Adipose tissue (tissue), 3 donors: ENCODE measurements around the gene S100A9. TPM values are rescaled to one million over a fixed set of nuclear protein-coding genes. Genes with fewer than 3 reads are reported as not detected.

Experiments used
- H3K27ac ChIP-seq: one replicate; pipeline ENCODE4 v1.5.1; 2013; ENCODE audit warnings: low read depth, low read length
- WGBS, 3 donors: extraction: QIAGEN DNeasy Blood & Tissue Kit; methylation state at CpG; one replicate each; pipeline ENCODE4 v1.1.7; 2013; 5-methylcytosine and 5-hydroxymethylcytosine counted together
- polyA plus RNA-seq, 3 donors: library from polyadenylated mRNA; stranded (reverse); fragments of 200-250 nt; gene quantifications; one replicate each; pipeline ENCODE4 v1.2.3, GENCODE V29; 2013
- donor health status: healthy with polysubstance abuse.
- donor health status: Bipolar disorder and iron deficiency.
- donor health status: healthy.

Gene S100A9
- polyA plus RNA-seq, 3 donors = 139 to 5,641 (median 2,681) TPM

GRCh38 chr1:153356392-153357075, 1.1 kb upstream of the S100A9 start:
- no peak overlapping the region for H3K27ac ChIP-seq

GRCh38 chr1:153357076-153357852, 390 bp upstream of the S100A9 start:
- WGBS, 3 donors = 35 to 63% (median 35%) methylated on average over 10 of the region's 10 CpGs
- H3K27ac ChIP-seq = no peak overlapping the region

More at GRCh38 chr1:153356392-153357075, 1.1 kb upstream of the S100A9 start:
- WGBS, 3 donors = 69 to 85% (median 78%) methylated on average over 8 of the region's 8 CpGs

- H3K27ac ChIP-seq = no peak overlapping the region
- 73 to 91% (median 83%) methylated on average over 3 of the region's 3 CpGs for WGBS, 3 donors
Measured at GRCh38 chr1:153358691-153358975, 979 bp downstream of the S100A9 start.

- 79 to 92% (median 85%) methylated on average over 6 of the region's 6 CpGs for WGBS, 3 donors
- H3K27ac ChIP-seq = peak overlapping the region; percentile 5
Measured at GRCh38 chr1:153359241-153359640, 1.6 kb downstream of the S100A9 start.

- WGBS, 3 donors = 68 to 81% (median 73%) methylated on average over 2 of the region's 2 CpGs
- H3K27ac ChIP-seq = no peak overlapping the region
Measured at GRCh38 chr1:153360190-153360589, 2.5 kb downstream of the S100A9 start.

- 74 to 88% (median 77%) methylated on average over 11 of the region's 11 CpGs for WGBS, 3 donors
Measured at GRCh38 chr1:153360592-153361479, 3.2 kb downstream of the S100A9 start.

GRCh38 chr1:153361480-153362109, 3.9 kb downstream of the S100A9 start:
- no peak overlapping the region for H3K27ac ChIP-seq
- 73 to 79% (median 79%) methylated on average over 4 of the region's 4 CpGs for WGBS, 3 donors

More at GRCh38 chr1:153360592-153361479, 3.2 kb downstream of the S100A9 start:
- no peak overlapping the region for H3K27ac ChIP-seq

GRCh38 chr1:153362187-153362775, 4.6 kb downstream of the S100A9 start:
- H3K27ac ChIP-seq = no peak overlapping the region
- 80 to 86% (median 82%) methylated on average over 3 of the region's 3 CpGs for WGBS, 3 donors

- H3K27ac ChIP-seq = peak overlapping the region; percentile 31
- WGBS, 3 donors = 52 to 75% (median 71%) methylated on average over 3 of the region's 3 CpGs
Measured at GRCh38 chr1:153363641-153364040, 6.0 kb downstream of the S100A9 start.

- no peak overlapping the region for H3K27ac ChIP-seq
Measured at GRCh38 chr1:153364156-153364555, 6.5 kb downstream of the S100A9 start.

GRCh38 chr1:153364766-153365666, 7.4 kb downstream of the S100A9 start:
- WGBS, 3 donors = 63 to 71% (median 67%) methylated on average over 12 of the region's 12 CpGs

GRCh38 chr1:153365696-153366095, 8.0 kb downstream of the S100A9 start:
- WGBS, 3 donors = 58 to 64% (median 59%) methylated on average over 8 of the region's 8 CpGs
- no peak overlapping the region for H3K27ac ChIP-seq

More at GRCh38 chr1:153364766-153365666, 7.4 kb downstream of the S100A9 start:
- no peak overlapping the region for H3K27ac ChIP-seq

GRCh38 chr1:153366261-153366660, 8.6 kb downstream of the S100A9 start:
- WGBS, 3 donors = 63 to 83% (median 83%) methylated on average over 6 of the region's 6 CpGs

GRCh38 chr1:153367090-153367489, 9.4 kb downstream of the S100A9 start:
- H3K27ac ChIP-seq = no peak overlapping the region
- WGBS, 3 donors = 37 to 69% (median 41%) methylated on average over 2 of the region's 2 CpGs

More at GRCh38 chr1:153366261-153366660, 8.6 kb downstream of the S100A9 start:
- H3K27ac ChIP-seq = no peak overlapping the region

- 50 to 77% (median 56%) methylated on average over 2 of the region's 2 CpGs for WGBS, 3 donors
- no peak overlapping the region for H3K27ac ChIP-seq
Measured at GRCh38 chr1:153368495-153368894, 10.8 kb downstream of the S100A9 start.

GRCh38 chr1:153370146-153370545, 12.5 kb downstream of the S100A9 start:
- H3K27ac ChIP-seq = no peak overlapping the region
- WGBS, 3 donors = 51 to 75% (median 73%) methylated on average over 3 of the region's 3 CpGs

GRCh38 chr1:153371231-153371630, 13.6 kb downstream of the S100A9 start:
- 90 to 100% (median 91%) methylated on average over 1 of the region's 1 CpG for WGBS, 3 donors
- H3K27ac ChIP-seq = no peak overlapping the region
